ENCODE measurements around the gene OSBPL10. TPM values are rescaled to one million over a fixed set of nuclear protein-coding genes. Genes with fewer than 3 reads are reported as not detected.

The OSBPL10 gene
- total RNA-seq, 1 donor from 2014 or later, result 24.4 TPM

GRCh38 chr3:31775383-31775782 lies 205.7 kb downstream of the OSBPL10 start:
- H3K27ac Mint-ChIP-seq, result no peak overlapping the region
- H3K27me3 Mint-ChIP-seq, result no peaks in the 10 kb centered on the region
- H3K36me3 Mint-ChIP-seq, result no peaks in the 10 kb centered on the region
- peaks cover 19% of the 10 kb centered on the region for H3K4me1 Mint-ChIP-seq (ENCODE audit: unreplicated experiment)
- peaks cover 10% of the 10 kb centered on the region for H3K9me3 Mint-ChIP-seq
- no peak for DNase-seq (ENCODE audit: extremely low spot score, unreplicated experiment)
- H3K4me3 Mint-ChIP-seq, result no peak overlapping the region
- no peak for TF ChIP-seq CTCF (conservative IDR thresholded peaks at IDR 0.05)

GRCh38 chr3:31772758-31773473 lies 208.1 kb downstream of the OSBPL10 start:
- no peak overlapping the region for H3K4me3 Mint-ChIP-seq
- no peaks in the 10 kb centered on the region for H3K27me3 Mint-ChIP-seq
- no peaks in the 10 kb centered on the region for H3K36me3 Mint-ChIP-seq
- no peak for TF ChIP-seq CTCF (conservative IDR thresholded peaks at IDR 0.05)
- DNase-seq (ENCODE audit: extremely low spot score, unreplicated experiment), result no peak
- H3K9me3 Mint-ChIP-seq, result peaks cover 4% of the 10 kb centered on the region
- H3K27ac Mint-ChIP-seq, result no peak overlapping the region
- peaks cover 27% of the 10 kb centered on the region for H3K4me1 Mint-ChIP-seq (ENCODE audit: unreplicated experiment)

- no peak for TF ChIP-seq CTCF (conservative IDR thresholded peaks at IDR 0.05)
- H3K4me1 Mint-ChIP-seq (ENCODE audit: unreplicated experiment), result peaks cover 31% of the 10 kb centered on the region
- no peak overlapping the region for H3K27ac Mint-ChIP-seq
- no peak overlapping the region for H3K4me3 Mint-ChIP-seq
- DNase-seq (ENCODE audit: extremely low spot score, unreplicated experiment), result no peak
- H3K27me3 Mint-ChIP-seq, result no peaks in the 10 kb centered on the region
- peaks cover 4% of the 10 kb centered on the region for H3K9me3 Mint-ChIP-seq
- no peaks in the 10 kb centered on the region for H3K36me3 Mint-ChIP-seq
These were observed 208.8 kb downstream of the OSBPL10 start for GRCh38 chr3:31772272-31772671.

GRCh38 chr3:31770822-31771326 lies 210.2 kb downstream of the OSBPL10 start:
- Mint-ChIP-seq H3K4me3 (no peak overlapping the region), H3K9me3 (peaks cover 4% of the 10 kb centered on the region), H3K27me3 (no peaks in the 10 kb centered on the region), H3K4me1 (ENCODE audit: unreplicated experiment) (peaks cover 39% of the 10 kb centered on the region), H3K27ac (no peak overlapping the region), H3K36me3 (no peaks in the 10 kb centered on the region)
- no peak for DNase-seq (ENCODE audit: extremely low spot score, unreplicated experiment)
- TF ChIP-seq CTCF (conservative IDR thresholded peaks at IDR 0.05), result no peak

GRCh38 chr3:31768479-31769125 lies 212.5 kb downstream of the OSBPL10 start:
- no peak overlapping the region for H3K4me3 Mint-ChIP-seq
- peaks cover 4% of the 10 kb centered on the region for H3K9me3 Mint-ChIP-seq
- TF ChIP-seq CTCF (conservative IDR thresholded peaks at IDR 0.05), result peak; percentile 71
- DNase-seq (ENCODE audit: extremely low spot score, unreplicated experiment), result no peak
- peaks cover 45% of the 10 kb centered on the region for H3K4me1 Mint-ChIP-seq (ENCODE audit: unreplicated experiment)
- no peaks in the 10 kb centered on the region for H3K27me3 Mint-ChIP-seq
- H3K36me3 Mint-ChIP-seq, result no peaks in the 10 kb centered on the region
- peak overlapping the region; percentile 2 for H3K27ac Mint-ChIP-seq

All from type B pancreatic cell (in vitro differentiated cells).